ENCODE measurements around the gene RXRA. TPM values are rescaled to one million over a fixed set of nuclear protein-coding genes. Genes with fewer than 3 reads are reported as not detected.

Gene RXRA
- total RNA-seq, 3 donors from 2014 or later: 31.0 to 63.0 (median 31.5) TPM

- peaks cover 0 to 5% of the 10 kb centered on the region in 2 donors for H3K9me3 ChIP-seq
Measured at GRCh38 chr9:134459573-134459972, 133.3 kb downstream of the RXRA start.

GRCh38 chr9:134460206-134460605 lies 134.0 kb downstream of the RXRA start:
- Histone ChIP-seq H3K4me3 (no peak overlapping the region), H3K36me3 (no peaks in the 10 kb centered on the region), H3K27me3 (no peaks in the 10 kb centered on the region), H3K4me1 (peaks cover 7 to 15% of the 10 kb centered on the region in 2 donors), H3K9me3 (peaks cover 0 to 5% of the 10 kb centered on the region in 2 donors), H3K27ac (no peak overlapping the region)
- intact Hi-C loops (cut with DNase I; ENCODE audit: low total_unique reads): no loop called here
- DNase-seq (ENCODE audit: low spot score in 2 of 2): no peak
- no peak for TF ChIP-seq CTCF (IDR thresholded peaks at IDR 0.05)
- TF ChIP-seq POLR2AphosphoS5 (IDR thresholded peaks at IDR 0.05): no peak
- TF ChIP-seq POLR2A (IDR thresholded peaks at IDR 0.05): no peak

More at GRCh38 chr9:134459573-134459972, 133.3 kb downstream of the RXRA start:
- no peaks in the 10 kb centered on the region for H3K27me3 ChIP-seq
- no peak overlapping the region for H3K27ac ChIP-seq
- H3K36me3 ChIP-seq: no peaks in the 10 kb centered on the region
- no peak for DNase-seq (ENCODE audit: low spot score in 2 of 2)
- peaks cover 7 to 15% of the 10 kb centered on the region in 2 donors for H3K4me1 ChIP-seq
- no peak for TF ChIP-seq POLR2AphosphoS5 (IDR thresholded peaks at IDR 0.05)
- TF ChIP-seq POLR2A (IDR thresholded peaks at IDR 0.05): no peak
- no peak for TF ChIP-seq CTCF (IDR thresholded peaks at IDR 0.05)
- intact Hi-C loops (cut with DNase I; ENCODE audit: low total_unique reads): loop anchor here (10.0 kb wide), 1 partner anchor 275 kb away; no protein-coding TSS in a partner anchor
- no peak overlapping the region for H3K4me3 ChIP-seq

GRCh38 chr9:134460896-134461295 lies 134.6 kb downstream of the RXRA start:
- H3K36me3 ChIP-seq: no peaks in the 10 kb centered on the region
- no peak overlapping the region for H3K4me3 ChIP-seq
- no peak overlapping the region for H3K27ac ChIP-seq
- no peak for DNase-seq (ENCODE audit: low spot score in 2 of 2)
- intact Hi-C loops (cut with DNase I; ENCODE audit: low total_unique reads): no loop called here
- peaks cover 7 to 13% of the 10 kb centered on the region in 2 donors for H3K4me1 ChIP-seq
- TF ChIP-seq POLR2A (IDR thresholded peaks at IDR 0.05): no peak
- TF ChIP-seq POLR2AphosphoS5 (IDR thresholded peaks at IDR 0.05): no peak
- no peak for TF ChIP-seq CTCF (IDR thresholded peaks at IDR 0.05)
- peaks cover 0 to 5% of the 10 kb centered on the region in 2 donors for H3K9me3 ChIP-seq
- H3K27me3 ChIP-seq: no peaks in the 10 kb centered on the region

- no peak for TF ChIP-seq POLR2A (IDR thresholded peaks at IDR 0.05)
- TF ChIP-seq CTCF (IDR thresholded peaks at IDR 0.05): no peak
- no peak for TF ChIP-seq POLR2AphosphoS5 (IDR thresholded peaks at IDR 0.05)
- Histone ChIP-seq H3K4me1 (peaks cover 6 to 7% of the 10 kb centered on the region in 2 donors), H3K36me3 (no peaks in the 10 kb centered on the region), H3K4me3 (no peak overlapping the region), H3K27me3 (no peaks in the 10 kb centered on the region), H3K27ac (no peak overlapping the region), H3K9me3 (peaks cover 0 to 5% of the 10 kb centered on the region in 2 donors)
- no peak for DNase-seq (ENCODE audit: low spot score in 2 of 2)
- intact Hi-C loops (cut with DNase I; ENCODE audit: low total_unique reads): no loop called here
Measured at GRCh38 chr9:134461426-134461982, 135.2 kb downstream of the RXRA start.

- Histone ChIP-seq H3K9me3 (peaks cover 0 to 5% of the 10 kb centered on the region in 2 donors), H3K27ac (no peak overlapping the region), H3K4me1 (no peaks in the 10 kb centered on the region), H3K4me3 (no peak overlapping the region), H3K36me3 (no peaks in the 10 kb centered on the region), H3K27me3 (no peaks in the 10 kb centered on the region)
- intact Hi-C loops (cut with DNase I; ENCODE audit: low total_unique reads): no loop called here
- no peak for TF ChIP-seq POLR2AphosphoS5 (IDR thresholded peaks at IDR 0.05)
- TF ChIP-seq CTCF (IDR thresholded peaks at IDR 0.05): no peak
- TF ChIP-seq POLR2A (IDR thresholded peaks at IDR 0.05): no peak
- DNase-seq (ENCODE audit: low spot score in 2 of 2): no peak
Measured at GRCh38 chr9:134462318-134462717, 136.1 kb downstream of the RXRA start.
